Erythroblast (primary cell): Measurements from ENCODE around the gene TOP3B.

Experiments
- GATA1 ChIP-seq: IDR thresholded peaks from 2 replicates; pipeline ENCODE4 v1.6.1; 2011; ENCODE audit warnings: low read depth, mild to moderate bottlenecking, control low read depth, low read length, moderate library complexity
- POLR2A ChIP-seq: IDR thresholded peaks from 2 replicates; pipeline ENCODE4 v1.6.1; 2011; ENCODE audit warnings: mild to moderate bottlenecking, low read length

GRCh38 chr22:22001664-22002525 lies 19.3 kb upstream of the TOP3B start:
- TF ChIP-seq POLR2A = no peak
- no peak for TF ChIP-seq GATA1
